ENCODE measurements around the gene ANKHD1.
"Not testable (repeated sequence)": the region's sequence is repeated elsewhere in the genome, so short reads cannot be mapped to it uniquely, and the experiment has no call there.

ANKHD1 gene

GRCh38 chr5:140469259-140469658 is 67.6 kb downstream of the ANKHD1 start:
- no peak overlapping the region for H3K4me3 ChIP-seq
- TF ChIP-seq EZH2 (IDR thresholded peaks at IDR 0.05), result no peak
- no peak for TF ChIP-seq FOXP2 (optimal IDR thresholded peaks at IDR 0.05; ENCODE audit: control extremely low read depth, extremely low read length, insufficient read depth)
- no peak for TF ChIP-seq POLR2AphosphoS5 (IDR thresholded peaks at IDR 0.05; ENCODE audit: borderline replicate concordance, low read depth, low read length)
- no peak for DNase-seq (ENCODE audit: low read depth, low spot score)
- no peak overlapping the region for H3K27ac ChIP-seq
- peaks cover 33% of the 10 kb centered on the region for H3K36me3 ChIP-seq (ENCODE audit: insufficient read depth, low read length)
- no peaks in the 10 kb centered on the region for H3K9me3 ChIP-seq (ENCODE audit: low read depth, low read length)
- no peak overlapping the region for H3K9ac ChIP-seq (ENCODE audit: insufficient read length)

- Histone ChIP-seq H3K36me3 (ENCODE audit: insufficient read depth, low read length) (peaks cover 39% of the 10 kb centered on the region), H3K9ac (ENCODE audit: insufficient read length) (no peak overlapping the region), H3K9me3 (ENCODE audit: low read depth, low read length) (no peaks in the 10 kb centered on the region), H3K4me3 (no peak overlapping the region), H3K27ac (no peak overlapping the region)
- DNase-seq (ENCODE audit: low read depth, low spot score), result no peak
- TF ChIP-seq POLR2AphosphoS5 (IDR thresholded peaks at IDR 0.05; ENCODE audit: borderline replicate concordance, low read depth, low read length), result no peak
- TF ChIP-seq FOXP2 (optimal IDR thresholded peaks at IDR 0.05; ENCODE audit: control extremely low read depth, extremely low read length, insufficient read depth), result no peak
- no peak for TF ChIP-seq EZH2 (IDR thresholded peaks at IDR 0.05)
These were observed 78.8 kb downstream of the ANKHD1 start for GRCh38 chr5:140480310-140481014.

GRCh38 chr5:140481758-140482157 is 80.1 kb downstream of the ANKHD1 start:
- no peak for TF ChIP-seq POLR2AphosphoS5 (IDR thresholded peaks at IDR 0.05; ENCODE audit: borderline replicate concordance, low read depth, low read length)
- no peak for TF ChIP-seq FOXP2 (optimal IDR thresholded peaks at IDR 0.05; ENCODE audit: control extremely low read depth, extremely low read length, insufficient read depth)
- TF ChIP-seq EZH2 (IDR thresholded peaks at IDR 0.05), result no peak
- peaks cover 43% of the 10 kb centered on the region for H3K36me3 ChIP-seq (ENCODE audit: insufficient read depth, low read length)
- no peak overlapping the region for H3K9ac ChIP-seq (ENCODE audit: insufficient read length)
- no peaks in the 10 kb centered on the region for H3K9me3 ChIP-seq (ENCODE audit: low read depth, low read length)
- no peak overlapping the region for H3K4me3 ChIP-seq
- DNase-seq (ENCODE audit: low read depth, low spot score), result no peak
- no peak overlapping the region for H3K27ac ChIP-seq

GRCh38 chr5:140483055-140483454 is 81.4 kb downstream of the ANKHD1 start:
- Histone ChIP-seq H3K9me3 (ENCODE audit: low read depth, low read length) (no peaks in the 10 kb centered on the region), H3K9ac (ENCODE audit: insufficient read length) (no peak overlapping the region), H3K4me3 (no peak overlapping the region), H3K27ac (no peak overlapping the region), H3K36me3 (ENCODE audit: insufficient read depth, low read length) (peaks cover 50% of the 10 kb centered on the region)
- TF ChIP-seq FOXP2 (optimal IDR thresholded peaks at IDR 0.05; ENCODE audit: control extremely low read depth, extremely low read length, insufficient read depth) (no peak), POLR2AphosphoS5 (IDR thresholded peaks at IDR 0.05; ENCODE audit: borderline replicate concordance, low read depth, low read length) (no peak), EZH2 (IDR thresholded peaks at IDR 0.05) (no peak)
- DNase-seq (ENCODE audit: low read depth, low spot score), result no peak

- not testable (repeated sequence) for H3K9me3 ChIP-seq (ENCODE audit: low read depth, low read length); H3K9ac ChIP-seq (ENCODE audit: insufficient read length); H3K27ac ChIP-seq; DNase-seq (ENCODE audit: low read depth, low spot score); H3K4me3 ChIP-seq
- peaks cover 67% of the 10 kb centered on the region for H3K36me3 ChIP-seq (ENCODE audit: insufficient read depth, low read length)
These were observed 86.5 kb downstream of the ANKHD1 start for GRCh38 chr5:140488141-140488540.

GRCh38 chr5:140488914-140489313 is 87.3 kb downstream of the ANKHD1 start:
- DNase-seq (ENCODE audit: low read depth, low spot score), result no peak
- H3K27ac ChIP-seq, result no peak overlapping the region

GRCh38 chr5:140497897-140498296 is 96.3 kb downstream of the ANKHD1 start:
- Histone ChIP-seq H3K4me3 (no peak overlapping the region), H3K9me3 (ENCODE audit: low read depth, low read length) (no peaks in the 10 kb centered on the region), H3K36me3 (ENCODE audit: insufficient read depth, low read length) (peaks cover 12% of the 10 kb centered on the region), H3K9ac (ENCODE audit: insufficient read length) (no peak overlapping the region), H3K27ac (no peak overlapping the region)
- TF ChIP-seq POLR2AphosphoS5 (IDR thresholded peaks at IDR 0.05; ENCODE audit: borderline replicate concordance, low read depth, low read length), result no peak
- no peak for TF ChIP-seq EZH2 (IDR thresholded peaks at IDR 0.05)
- TF ChIP-seq FOXP2 (optimal IDR thresholded peaks at IDR 0.05; ENCODE audit: control extremely low read depth, extremely low read length, insufficient read depth), result no peak
- DNase-seq (ENCODE audit: low read depth, low spot score), result no peak

More at GRCh38 chr5:140488914-140489313, 87.3 kb downstream of the ANKHD1 start:
- Histone ChIP-seq H3K9me3 (ENCODE audit: low read depth, low read length) (no peaks in the 10 kb centered on the region), H3K4me3 (no peak overlapping the region), H3K36me3 (ENCODE audit: insufficient read depth, low read length) (peaks cover 64% of the 10 kb centered on the region), H3K9ac (ENCODE audit: insufficient read length) (no peak overlapping the region)
- TF ChIP-seq POLR2AphosphoS5 (IDR thresholded peaks at IDR 0.05; ENCODE audit: borderline replicate concordance, low read depth, low read length) (no peak), EZH2 (IDR thresholded peaks at IDR 0.05) (no peak)

GRCh38 chr5:140498591-140498990 is 97.0 kb downstream of the ANKHD1 start:
- DNase-seq (ENCODE audit: low read depth, low spot score), result no peak
- Histone ChIP-seq H3K36me3 (ENCODE audit: insufficient read depth, low read length) (peaks cover 12% of the 10 kb centered on the region), H3K27ac (no peak overlapping the region), H3K9me3 (ENCODE audit: low read depth, low read length) (no peaks in the 10 kb centered on the region), H3K9ac (ENCODE audit: insufficient read length) (no peak overlapping the region), H3K4me3 (no peak overlapping the region)
- no peak for TF ChIP-seq POLR2AphosphoS5 (IDR thresholded peaks at IDR 0.05; ENCODE audit: borderline replicate concordance, low read depth, low read length)
- TF ChIP-seq EZH2 (IDR thresholded peaks at IDR 0.05), result no peak
- TF ChIP-seq FOXP2 (optimal IDR thresholded peaks at IDR 0.05; ENCODE audit: control extremely low read depth, extremely low read length, insufficient read depth), result no peak

- TF ChIP-seq FOXP2 (optimal IDR thresholded peaks at IDR 0.05; ENCODE audit: control extremely low read depth, extremely low read length, insufficient read depth) (no peak), EZH2 (IDR thresholded peaks at IDR 0.05) (no peak), POLR2AphosphoS5 (IDR thresholded peaks at IDR 0.05; ENCODE audit: borderline replicate concordance, low read depth, low read length) (no peak)
- H3K9ac ChIP-seq (ENCODE audit: insufficient read length), result no peak overlapping the region
- no peak for DNase-seq (ENCODE audit: low read depth, low spot score)
- H3K27ac ChIP-seq, result no peak overlapping the region
- no peak overlapping the region for H3K4me3 ChIP-seq
- H3K36me3 ChIP-seq (ENCODE audit: insufficient read depth, low read length), result peaks cover 34% of the 10 kb centered on the region
- no peaks in the 10 kb centered on the region for H3K9me3 ChIP-seq (ENCODE audit: low read depth, low read length)
These were observed 101.2 kb downstream of the ANKHD1 start for GRCh38 chr5:140502834-140503233.

Measured in SK-N-MC (cell line).